GM19238 (cell line): ENCODE measurements around the gene RNF14.
A peak's percentile ranks its signal among the peaks of the same experiment; 100 is the strongest.
"Not testable (repeated sequence)": the region's sequence is repeated elsewhere in the genome, so short reads cannot be mapped to it uniquely, and the experiment has no call there.

Source experiments
- DNase-seq: peaks from one replicate; pipeline ENCODE4 v3.0.0; 2011; ENCODE audit warnings: low spot score; ENCODE audit not compliant: insufficient read length

The RNF14 gene, protein sequence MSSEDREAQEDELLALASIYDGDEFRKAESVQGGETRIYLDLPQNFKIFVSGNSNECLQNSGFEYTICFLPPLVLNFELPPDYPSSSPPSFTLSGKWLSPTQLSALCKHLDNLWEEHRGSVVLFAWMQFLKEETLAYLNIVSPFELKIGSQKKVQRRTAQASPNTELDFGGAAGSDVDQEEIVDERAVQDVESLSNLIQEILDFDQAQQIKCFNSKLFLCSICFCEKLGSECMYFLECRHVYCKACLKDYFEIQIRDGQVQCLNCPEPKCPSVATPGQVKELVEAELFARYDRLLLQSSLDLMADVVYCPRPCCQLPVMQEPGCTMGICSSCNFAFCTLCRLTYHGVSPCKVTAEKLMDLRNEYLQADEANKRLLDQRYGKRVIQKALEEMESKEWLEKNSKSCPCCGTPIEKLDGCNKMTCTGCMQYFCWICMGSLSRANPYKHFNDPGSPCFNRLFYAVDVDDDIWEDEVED

DNA sequence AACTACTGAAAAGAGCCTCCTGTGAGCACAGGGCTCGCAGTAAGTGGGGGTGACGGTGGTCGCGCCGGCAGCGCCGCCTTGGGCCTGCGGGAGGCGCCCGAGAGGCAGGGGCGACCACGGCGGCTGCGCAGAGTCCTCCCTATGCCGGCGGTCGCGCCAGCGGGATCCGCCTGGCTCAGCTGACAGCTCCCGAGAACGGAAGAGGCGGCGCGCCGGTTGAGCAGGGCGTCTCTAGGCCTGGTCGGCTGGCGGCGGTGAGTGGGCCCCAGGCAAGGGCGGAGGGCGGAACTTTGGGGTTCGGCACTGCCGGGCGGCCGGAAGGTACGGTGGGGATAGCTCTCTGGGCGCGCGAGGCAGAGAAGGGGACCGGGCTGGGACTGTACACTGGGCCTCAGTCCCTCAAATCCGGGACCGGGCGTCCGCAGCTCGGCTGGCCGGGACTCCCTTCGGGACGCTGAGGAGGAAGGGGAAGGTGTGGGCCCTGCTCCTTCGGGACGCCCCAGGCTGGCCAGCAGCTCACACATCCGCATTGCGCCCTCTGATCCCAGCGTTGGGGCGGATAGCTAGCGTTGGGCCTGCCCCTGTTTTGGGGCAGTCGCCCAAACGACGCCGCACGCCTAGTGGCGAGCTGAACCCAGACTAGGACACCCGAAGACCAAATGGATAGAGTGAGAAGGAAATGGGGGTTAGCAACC is at the start of gene RNF14:
TSS of gene RNF14 (plus strand) at position 192 of the 695 bp plus-strand sequence. CDS start 4,484 bp downstream, outside the sequence.
- DNase-seq = peak; percentile 84

DNA sequence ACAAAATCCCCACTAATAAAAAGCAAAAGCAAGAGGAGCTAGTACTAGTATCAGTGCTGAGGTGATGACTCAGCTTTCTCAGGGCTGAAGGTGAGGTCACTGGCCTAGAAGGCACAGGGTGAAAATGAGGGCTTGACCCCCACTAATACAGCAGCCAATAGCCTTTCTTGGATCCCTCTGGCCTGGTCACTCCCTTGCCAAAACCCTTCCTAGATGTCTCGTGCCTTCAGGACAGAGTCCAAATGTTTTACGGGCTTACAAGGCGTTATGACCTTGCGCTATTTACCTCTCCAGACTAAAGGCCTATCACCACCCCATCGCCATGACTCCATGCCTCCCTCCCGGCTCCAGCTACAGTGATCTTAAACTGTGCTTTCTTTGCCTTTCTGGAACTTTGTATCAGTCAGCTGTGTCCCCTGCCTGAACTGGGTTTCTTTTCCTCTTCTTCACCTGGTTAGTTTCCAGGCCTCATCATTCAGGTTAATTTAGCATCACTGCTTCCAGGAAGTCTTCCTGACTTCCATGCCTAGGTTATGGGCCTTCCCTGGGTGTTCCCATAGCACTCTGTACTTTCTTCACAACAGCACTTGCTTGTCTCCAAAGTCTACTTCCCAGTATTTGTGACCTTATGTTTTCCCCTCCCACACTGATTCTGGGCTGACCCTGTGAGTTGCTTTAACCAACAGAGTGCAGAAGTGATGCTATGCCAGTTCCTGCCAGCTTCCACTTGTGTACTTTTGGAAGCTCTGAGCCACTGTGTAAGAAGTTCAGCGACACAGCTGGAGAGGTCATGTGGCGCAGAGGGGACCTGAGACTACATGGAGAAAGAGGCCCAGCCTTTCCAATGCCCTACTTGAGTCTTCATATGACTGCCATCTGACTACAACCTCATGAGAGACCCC is 49.4 kb upstream of the RNF14 start:
- no peak for DNase-seq

DNA sequence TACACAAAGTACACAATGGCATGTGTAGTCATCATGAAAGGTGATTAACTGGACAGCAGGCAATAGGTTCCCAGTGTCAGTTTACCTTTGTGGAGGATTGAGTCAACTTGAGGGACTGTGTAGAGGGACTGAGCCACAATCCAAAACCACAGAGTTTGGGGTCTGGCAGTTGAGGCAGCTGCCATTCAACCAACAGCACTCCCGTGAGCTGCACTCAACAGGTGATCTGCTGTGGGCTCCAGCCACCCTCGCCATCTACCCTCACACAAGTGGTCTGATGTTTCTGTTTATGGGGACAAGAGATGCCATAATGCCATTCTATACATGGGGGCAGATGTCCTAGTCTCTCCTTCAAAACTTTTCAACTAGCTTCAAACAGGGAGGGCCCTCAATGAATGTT is 48.1 kb upstream of the RNF14 start:
- DNase-seq = no peak

DNA sequence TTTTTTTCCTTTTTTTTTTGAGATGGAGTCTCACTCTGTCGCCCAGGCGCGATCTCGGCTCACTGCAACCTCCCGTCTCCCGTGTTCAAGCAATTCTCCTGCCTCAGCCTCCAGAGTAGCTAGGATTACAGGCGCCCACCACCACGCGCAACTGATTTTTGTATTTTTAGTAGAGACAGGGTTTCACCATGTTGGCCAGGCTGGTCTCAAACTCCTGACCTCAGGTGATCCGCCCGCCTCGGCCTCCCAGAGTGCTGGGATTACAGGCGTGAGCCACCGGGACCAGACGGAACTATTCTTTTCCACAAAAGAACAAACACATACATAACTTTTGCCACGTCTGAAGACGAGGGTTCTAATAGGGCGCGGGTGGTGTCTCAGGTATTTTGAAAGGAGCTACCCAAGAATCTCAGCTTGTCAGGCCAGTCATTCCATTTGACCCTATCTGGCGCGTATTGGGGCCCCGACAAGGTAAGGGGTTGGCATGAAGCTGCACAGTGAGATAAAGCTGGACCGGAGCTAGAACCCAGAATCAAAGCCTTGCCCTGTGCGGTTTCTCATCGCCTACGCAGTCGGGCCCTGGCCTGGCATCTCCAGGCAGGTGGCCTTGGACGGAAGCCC is 46.0 kb upstream of the RNF14 start:
- DNase-seq = not testable (repeated sequence)

DNA sequence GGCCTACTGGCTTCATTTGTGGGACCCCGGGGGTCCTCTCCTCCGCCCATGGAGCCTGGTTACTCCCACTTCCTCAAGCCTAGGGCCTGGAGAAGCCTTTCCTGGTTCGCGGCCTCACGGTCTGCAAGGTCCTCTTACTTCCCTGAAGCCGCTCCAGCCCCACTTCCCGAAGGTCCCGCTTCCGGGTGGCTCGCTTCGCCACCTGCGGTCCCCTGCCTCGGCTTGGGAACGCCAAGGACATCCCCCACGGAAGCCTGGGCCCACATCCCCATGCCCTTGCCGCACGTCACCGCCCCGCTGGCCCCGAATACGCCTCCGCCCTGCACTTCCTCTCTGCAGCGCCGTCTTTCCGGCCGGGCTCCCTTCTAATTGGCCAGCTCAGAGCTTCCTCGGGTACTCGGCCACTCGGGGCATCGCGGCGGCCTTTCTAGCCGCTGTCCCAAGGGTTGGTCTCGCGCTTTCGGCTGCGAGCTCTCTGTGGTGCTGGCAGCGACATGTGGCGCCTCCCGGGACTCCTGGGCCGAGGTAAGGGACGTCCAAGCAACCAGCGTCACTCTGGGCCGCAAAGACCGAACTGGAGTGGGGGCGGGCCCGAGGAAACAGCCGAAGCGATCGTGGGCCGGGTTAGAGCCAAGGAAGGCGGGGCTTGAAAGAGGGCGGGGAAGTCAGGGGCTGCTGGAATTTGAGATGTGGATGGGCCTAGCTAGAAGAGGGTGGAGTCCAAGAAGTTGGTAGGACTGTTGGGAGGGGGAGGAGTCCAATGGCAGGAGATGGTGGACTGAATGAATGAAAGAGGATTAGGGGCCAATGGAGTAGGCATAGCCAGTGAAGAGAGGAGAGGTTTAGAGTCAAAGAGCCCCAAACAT is 45.2 kb upstream of the RNF14 start, which contains the start of gene DELE1:
TSS of gene DELE1 (plus strand) at position 424 of the 866 bp plus-strand sequence. CDS start at position 495, 71 bp downstream.
- DNase-seq = peak; percentile 93

DNA sequence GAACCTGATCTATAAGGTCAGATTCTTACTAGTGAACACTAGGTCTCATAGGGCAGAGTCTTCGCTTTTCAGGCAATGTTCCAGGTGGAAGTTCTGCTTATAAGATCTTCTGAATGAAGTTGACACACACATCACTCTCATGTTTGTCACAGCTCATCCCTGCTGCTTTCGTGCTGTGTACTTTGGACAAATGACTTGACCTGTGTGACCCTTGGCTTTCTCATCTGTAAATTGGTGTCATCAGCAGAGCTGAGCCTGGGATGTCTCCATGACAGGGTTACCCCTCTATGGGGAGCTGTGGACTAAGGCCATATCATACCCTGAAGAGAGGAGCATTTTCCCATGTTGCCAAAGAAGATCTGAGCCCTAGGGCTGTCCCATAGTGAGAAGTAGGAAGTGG is 42.5 kb upstream of the RNF14 start:
- DNase-seq = no peak

DNA sequence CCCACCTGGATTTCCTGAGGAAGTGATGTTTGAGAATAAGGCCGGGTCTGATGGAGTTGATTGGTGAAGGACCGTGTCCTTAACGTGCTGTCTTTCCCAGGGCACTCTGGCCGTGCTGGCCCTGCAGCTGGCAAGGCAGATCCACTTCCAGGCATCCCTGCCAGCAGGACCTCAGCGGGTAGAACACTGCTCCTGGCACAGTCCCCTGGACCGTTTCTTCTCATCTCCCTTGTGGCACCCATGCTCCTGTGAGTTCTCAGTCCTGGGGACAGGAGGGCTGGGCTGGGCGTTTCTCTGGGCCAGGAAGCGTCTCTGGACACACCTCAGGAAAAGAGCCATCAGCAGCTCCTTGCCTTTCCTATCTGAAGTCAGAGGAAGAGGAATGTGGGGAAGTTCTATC is 40.9 kb upstream of the RNF14 start:
- DNase-seq = no peak

DNA sequence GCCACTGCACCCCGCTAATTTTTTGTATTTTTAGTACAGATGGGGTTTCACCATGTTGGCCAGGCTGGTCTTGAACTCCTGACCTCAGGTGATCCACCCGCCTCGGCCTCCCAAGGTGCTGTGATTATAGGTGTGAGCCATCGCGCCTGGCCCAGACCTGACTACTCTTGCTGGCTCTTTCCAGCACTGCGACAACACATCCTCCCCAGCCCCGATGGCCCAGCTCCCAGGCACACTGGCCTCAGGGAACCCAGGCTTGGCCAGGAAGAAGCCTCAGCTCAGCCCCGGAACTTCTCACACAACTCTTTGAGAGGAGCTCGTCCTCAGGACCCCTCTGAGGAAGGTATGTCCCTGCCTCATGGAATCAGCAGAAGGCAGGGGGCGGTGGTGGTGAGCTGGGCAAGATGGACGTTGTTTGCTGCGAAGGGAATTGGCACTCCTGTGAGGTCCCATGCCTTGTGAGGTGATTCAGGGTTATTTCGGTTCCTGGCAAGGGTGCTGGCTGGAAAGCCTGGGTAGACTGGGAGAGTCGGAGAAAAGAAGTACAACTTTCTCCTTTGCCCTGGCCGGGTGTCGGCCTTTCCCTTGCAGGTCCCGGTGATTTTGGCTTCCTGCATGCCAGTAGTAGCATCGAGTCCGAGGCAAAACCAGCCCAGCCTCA is 39.4 kb upstream of the RNF14 start:
- DNase-seq = no peak

DNA sequence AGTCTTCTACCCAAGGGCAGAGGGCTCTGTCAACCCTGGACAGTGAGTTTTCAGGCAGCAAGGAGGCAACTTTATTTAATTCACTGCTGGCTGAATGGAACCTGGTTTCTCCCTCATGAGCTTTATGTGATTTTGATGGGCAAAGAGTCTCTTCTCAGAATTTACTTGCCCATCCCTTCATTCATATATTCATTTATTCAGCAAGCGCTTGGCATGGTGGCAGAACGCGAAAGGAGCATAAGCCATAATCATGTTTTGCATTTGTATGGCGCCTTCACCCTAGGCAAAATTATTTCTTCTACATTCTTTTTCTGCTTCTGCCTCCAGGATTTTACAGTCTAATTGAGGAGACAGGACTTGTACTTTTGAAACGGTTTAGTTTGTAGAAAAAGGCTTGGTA is 37.2 kb upstream of the RNF14 start:
- DNase-seq = no peak

DNA sequence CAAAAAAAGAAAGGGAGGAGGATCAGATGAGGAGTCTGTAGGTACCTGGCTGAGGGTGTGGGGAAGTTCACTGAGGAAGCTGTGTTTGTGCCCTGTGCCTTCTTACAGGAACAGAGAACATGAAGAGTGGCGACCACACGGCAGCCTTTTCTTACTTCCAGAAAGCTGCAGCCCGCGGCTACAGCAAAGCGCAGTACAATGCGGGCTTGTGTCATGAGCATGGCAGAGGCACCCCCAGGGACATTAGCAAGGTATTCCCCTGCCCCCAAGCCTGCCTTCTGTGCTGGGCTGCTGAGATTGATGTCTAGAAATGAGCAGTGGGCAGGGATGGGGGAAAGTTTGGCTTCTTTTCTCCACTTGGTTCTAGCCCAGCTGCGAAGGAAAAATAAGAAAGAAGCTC is 35.8 kb upstream of the RNF14 start:
- no peak for DNase-seq

DNA sequence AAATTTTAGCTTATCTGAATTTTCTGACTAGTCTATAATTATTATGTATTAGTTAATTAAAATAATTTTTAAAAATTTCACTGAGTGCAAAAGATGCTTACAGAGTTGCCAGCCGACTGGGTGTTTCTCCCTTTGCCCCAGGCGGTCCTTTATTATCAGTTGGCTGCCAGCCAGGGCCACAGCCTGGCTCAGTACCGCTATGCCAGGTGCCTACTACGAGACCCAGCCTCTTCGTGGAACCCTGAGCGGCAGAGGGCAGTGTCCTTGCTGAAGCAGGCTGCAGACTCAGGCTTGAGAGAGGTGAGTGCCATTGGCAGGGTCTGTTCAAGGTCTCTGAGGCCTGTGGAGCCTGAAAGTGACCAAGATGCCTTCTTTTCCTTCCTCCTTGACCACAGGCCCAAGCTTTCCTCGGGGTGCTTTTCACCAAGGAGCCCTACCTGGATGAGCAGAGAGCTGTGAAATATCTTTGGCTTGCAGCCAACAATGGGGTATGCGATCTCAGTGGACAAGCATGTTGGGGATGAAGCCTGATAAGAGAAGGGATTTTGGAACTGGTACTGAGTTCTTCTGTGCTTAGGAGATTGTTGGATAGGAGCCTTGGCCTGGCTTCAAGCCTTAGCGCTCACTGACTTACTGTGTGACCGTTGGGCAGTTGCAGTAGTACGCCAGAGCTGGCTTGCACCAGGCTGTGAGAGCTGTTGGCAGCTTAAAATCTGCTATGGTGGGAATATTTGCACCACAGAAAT is 34.6 kb upstream of the RNF14 start:
- DNase-seq = no peak

DNA sequence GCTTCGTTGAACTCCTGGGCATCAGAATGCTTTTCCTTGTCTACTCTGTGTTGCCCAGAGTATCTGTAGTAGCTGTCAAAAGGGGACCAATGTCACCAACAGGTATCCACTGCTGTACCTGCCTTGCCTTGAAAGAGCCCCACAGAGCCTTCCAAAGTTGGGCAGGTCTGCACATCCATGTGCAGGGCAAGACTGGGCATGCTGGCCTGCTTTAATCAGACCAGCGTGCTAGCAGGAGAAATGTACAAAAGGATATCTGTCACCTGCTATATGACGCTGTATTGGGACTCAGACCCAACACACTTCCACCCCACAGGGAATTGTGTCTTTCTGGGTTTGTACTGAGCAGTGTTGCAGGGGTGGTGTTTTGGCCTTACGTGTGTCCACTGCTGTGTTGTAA is 33.4 kb upstream of the RNF14 start:
- DNase-seq = no peak

DNA sequence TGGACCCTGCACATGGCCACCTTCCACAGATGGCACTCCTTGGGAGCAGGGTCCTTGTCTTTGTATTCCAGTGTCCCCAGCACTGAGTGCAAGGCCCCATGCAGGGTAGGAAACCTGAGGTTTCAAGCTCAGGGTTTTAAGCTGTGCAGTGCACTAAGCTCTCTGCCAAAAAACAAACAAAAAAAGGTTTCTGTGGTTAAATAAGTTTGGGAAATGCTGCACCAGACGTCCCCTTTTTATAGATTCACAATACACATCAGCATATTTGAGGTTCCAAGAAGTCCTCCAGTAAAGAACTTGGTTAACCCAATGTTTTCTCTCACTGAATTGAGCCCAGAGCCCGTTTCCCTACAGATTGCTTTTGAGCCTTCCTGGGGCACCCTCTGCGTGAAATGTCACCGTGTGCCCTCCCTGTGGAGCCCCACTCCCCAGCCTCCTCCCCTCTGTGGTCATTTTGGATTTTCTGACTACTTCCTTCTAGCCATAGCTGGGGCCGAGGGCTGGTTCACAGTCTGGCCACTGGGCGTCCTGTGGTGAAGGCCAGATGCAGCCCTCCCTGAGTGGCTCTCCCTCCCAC is 28.1 kb upstream of the RNF14 start:
- no peak for DNase-seq

DNA sequence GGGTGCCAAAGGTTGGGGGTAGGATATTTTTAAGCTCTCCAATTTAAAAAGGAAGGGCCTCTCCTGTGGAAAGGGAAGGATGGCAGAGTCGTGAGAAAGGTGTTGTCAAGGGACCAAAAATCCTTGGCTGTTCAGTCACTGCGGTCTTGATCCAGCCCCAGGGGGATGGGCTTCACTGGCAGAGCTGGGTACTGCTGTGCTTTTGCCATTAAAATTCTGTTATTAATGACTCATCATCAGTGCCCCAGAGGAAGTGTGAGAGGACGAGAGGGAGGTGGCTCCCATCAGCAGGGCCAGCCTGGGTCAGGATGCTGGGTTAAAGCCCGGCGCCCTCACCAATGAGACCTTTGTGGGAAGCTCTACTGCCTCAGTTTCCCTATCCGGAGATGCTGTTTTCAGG is 27.6 kb upstream of the RNF14 start:
- DNase-seq = no peak

DNA sequence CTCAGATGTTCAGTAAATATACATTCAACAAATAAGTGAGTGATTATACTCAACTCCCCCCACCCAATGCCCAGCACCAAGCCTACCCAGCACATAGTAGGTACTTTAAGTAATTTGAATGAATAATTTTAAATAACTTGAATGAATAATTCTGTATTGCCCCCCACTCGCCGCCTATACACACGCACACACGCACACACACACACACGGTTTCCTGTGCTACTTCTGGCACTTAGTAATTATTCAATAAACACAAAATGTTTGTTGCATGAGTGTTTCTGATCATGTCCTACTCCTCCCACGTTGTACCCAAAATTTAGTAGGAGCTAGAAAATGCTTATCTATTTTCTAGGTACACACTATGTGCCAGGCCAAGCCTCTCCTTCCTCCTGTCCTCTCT is 27.1 kb upstream of the RNF14 start:
- no peak for DNase-seq

DNA sequence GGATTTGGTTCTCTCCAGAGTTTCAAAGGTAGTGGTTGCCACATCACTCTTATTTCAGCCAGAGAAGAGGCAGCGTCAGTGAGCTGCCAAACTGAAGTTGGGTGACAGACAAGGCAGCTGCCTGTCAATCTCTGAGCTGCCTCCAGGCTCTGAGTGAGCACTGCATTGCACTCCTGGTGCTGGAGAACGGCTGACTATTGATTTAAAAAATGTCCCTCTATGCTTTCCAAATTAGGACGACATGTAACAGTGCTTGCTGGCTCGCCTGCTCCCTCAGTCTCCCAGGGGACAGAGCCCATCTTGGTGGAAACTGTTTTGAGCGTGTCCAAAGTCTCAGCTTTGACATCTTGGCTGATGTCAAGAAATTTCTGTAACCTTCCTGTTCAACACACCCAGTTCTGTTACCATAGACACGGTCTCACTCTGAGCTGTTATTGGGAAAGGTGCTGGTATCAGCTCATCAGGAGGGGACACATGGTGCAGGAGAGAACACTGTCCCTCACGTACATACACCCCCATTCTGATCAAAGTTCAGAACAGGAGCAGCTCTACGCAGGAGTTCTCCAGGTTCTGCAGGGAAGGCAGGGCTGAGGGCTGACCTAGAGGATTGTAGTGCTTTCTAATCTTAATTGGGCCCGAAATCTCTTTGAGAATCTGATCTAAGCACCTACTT is 26.6 kb upstream of the RNF14 start:
- DNase-seq = no peak

DNA sequence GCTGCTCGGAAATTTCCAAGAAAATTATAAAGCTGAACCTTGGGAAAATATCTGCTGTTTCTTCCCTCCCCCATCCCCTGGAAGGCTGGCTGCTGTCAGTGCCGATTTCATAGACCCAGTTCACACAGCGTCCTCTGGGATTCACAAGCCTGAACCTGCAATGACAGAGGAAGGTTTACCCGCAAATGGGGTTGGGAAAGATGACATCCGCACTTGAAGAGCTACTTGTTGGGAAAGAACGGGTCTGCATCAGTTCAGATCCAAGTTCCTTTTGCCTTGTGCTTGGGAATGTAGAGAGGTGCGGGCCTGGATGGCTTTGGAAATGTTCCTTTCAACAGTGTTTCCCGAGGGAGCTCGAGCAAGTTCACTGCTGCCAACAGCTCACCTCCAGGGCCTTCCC is 24.8 kb upstream of the RNF14 start:
- DNase-seq = no peak

DNA sequence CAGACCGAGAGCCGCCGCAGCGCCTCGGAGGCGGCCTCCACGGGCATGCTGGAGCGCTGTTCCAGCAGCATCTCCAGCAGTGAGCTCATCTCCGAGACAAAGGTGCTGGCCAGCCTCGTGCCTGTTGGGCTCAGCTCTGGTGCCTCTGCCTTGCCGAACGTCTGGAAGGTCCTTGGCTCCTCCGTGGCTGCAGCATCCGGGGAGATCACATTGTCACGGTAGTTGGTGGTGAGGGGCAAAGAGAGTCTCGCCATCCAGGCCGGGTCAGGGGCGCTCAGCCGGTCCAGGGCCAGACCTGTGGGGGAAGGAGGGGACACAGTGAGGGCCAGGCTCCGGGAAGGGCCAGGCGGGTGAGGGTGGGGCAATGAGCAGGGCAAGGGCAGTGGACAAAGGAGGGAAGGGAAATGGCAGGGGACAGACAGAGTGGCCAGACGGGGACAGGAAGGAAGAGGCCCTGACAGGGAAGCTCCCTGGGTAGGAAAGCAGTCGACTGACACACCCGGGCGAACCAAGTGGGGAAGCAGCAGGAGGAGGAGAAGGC is 23.3 kb upstream of the RNF14 start:
- no peak for DNase-seq
